Neural cell (in vitro differentiated cells): ENCODE data around the gene MAGI2.

ENCODE experiments used
- CTCF ChIP-seq: fragments of 450-650 bp; IDR thresholded peaks from 2 replicates; pipeline ENCODE4 v1.5.1; 2014; ENCODE audit warnings: antibody characterized with exemption, mild to moderate bottlenecking, moderate library complexity; ENCODE audit not compliant: poor library complexity, severe bottlenecking
- EP300 ChIP-seq: fragments of 450-650 bp; conservative IDR thresholded peaks from 2 replicates; pipeline ENCODE4 v1.6.1; 2014; ENCODE audit warnings: antibody characterized with exemption, mild to moderate bottlenecking, moderate library complexity; ENCODE audit not compliant: poor library complexity, severe bottlenecking
- EZH2 ChIP-seq: fragments of 200-600, 300-800 bp; shearing (Covaris generic), sonication (generic); IDR thresholded peaks from 2 replicates; pipeline ENCODE4 v1.6.1; 2014; ENCODE audit warnings: antibody characterized with exemption, low read length, borderline replicate concordance, mild to moderate bottlenecking; ENCODE audit not compliant: insufficient read depth, poor library complexity, severe bottlenecking
- POLR2AphosphoS5 ChIP-seq: IDR thresholded peaks from 2 replicates; pipeline ENCODE4 v1.6.1; 2012
- RAD21 ChIP-seq: fragments of 450-650 bp; conservative IDR thresholded peaks from 2 replicates; pipeline ENCODE4 v1.6.1; 2014; ENCODE audit warnings: antibody characterized with exemption, mild to moderate bottlenecking, moderate library complexity
- SMC3 ChIP-seq: fragments of 450-650 bp; conservative IDR thresholded peaks from 2 replicates; pipeline ENCODE4 v1.6.1; 2014; ENCODE audit warnings: antibody characterized with exemption, mild to moderate bottlenecking, moderate library complexity; ENCODE audit not compliant: poor library complexity
- TAF1 ChIP-seq: IDR thresholded peaks from 2 replicates; pipeline ENCODE4 v1.6.1; 2012; ENCODE audit warnings: low read depth

GRCh38 chr7:78434281-78434680 is 1019.2 kb downstream of the MAGI2 start:
- TF ChIP-seq CTCF = no peak
- no peak for TF ChIP-seq POLR2AphosphoS5
- TF ChIP-seq EZH2 = no peak
- no peak for TF ChIP-seq RAD21
- TF ChIP-seq TAF1 = no peak
- TF ChIP-seq EP300 = no peak
- TF ChIP-seq SMC3 = no peak
